H1 (cell line): ENCODE results near the gene TTC34.

Experiments used
- BRCA1 ChIP-seq: IDR thresholded peaks from 2 replicates; pipeline ENCODE4 v1.6.1; 2012; ENCODE audit warnings: low read depth, low read length, improper control_type of control experiment
- EZH2 ChIP-seq: fragments of 200-600 bp; sonication (generic); IDR thresholded peaks from 2 replicates; pipeline ENCODE4 v1.7.1; 2012; ENCODE audit warnings: low read depth, mild to moderate bottlenecking, moderate library complexity, low read length, inconsistent platforms; ENCODE audit not compliant: severe bottlenecking
- POLR2A ChIP-seq, 2 experiments: IDR thresholded peaks; 1 replicate in 1 of 2; 2 replicates in 1 of 2; pipeline ENCODE4 v1.6.1; 2011; ENCODE audit warnings: low read depth in 2 of 2, low read length in 2 of 2, mild to moderate bottlenecking in 2 of 2; ENCODE audit errors: control extremely low read depth in 1 of 2
- RAD21 ChIP-seq, 2 experiments: IDR thresholded peaks in 1 of 2; conservative IDR thresholded peaks in 1 of 2; 2 replicates each; pipeline ENCODE4 v1.6.1; 2011; ENCODE audit warnings: low read depth in 2 of 2, low read length in 2 of 2, improper control_type of control experiment in 1 of 2, inconsistent platforms in 1 of 2, mild to moderate bottlenecking in 1 of 2, moderate library complexity in 1 of 2
- SIN3A ChIP-seq, 2 experiments: IDR thresholded peaks in 1 of 2; conservative IDR thresholded peaks in 1 of 2; 2 replicates each; pipeline ENCODE4 v1.6.1; 2011 to 2012; ENCODE audit warnings: low read length in 2 of 2, improper control_type of control experiment in 1 of 2, low read depth in 1 of 2, mild to moderate bottlenecking in 1 of 2
- TF ChIP-seq, protein P1 (sequence below), 3 experiments: IDR thresholded peaks; 1 replicate in 2 of 3; 2 replicates in 1 of 3; pipeline versions ENCODE4 v1.5.1 to v1.6.1; 2011; ENCODE audit warnings: low read length in 3 of 3, mild to moderate bottlenecking in 3 of 3, inconsistent platforms in 2 of 3, low read depth in 1 of 3, moderate library complexity in 1 of 3; ENCODE audit not compliant: insufficient read depth in 1 of 3; ENCODE audit errors: control extremely low read depth in 1 of 3

DNA sequence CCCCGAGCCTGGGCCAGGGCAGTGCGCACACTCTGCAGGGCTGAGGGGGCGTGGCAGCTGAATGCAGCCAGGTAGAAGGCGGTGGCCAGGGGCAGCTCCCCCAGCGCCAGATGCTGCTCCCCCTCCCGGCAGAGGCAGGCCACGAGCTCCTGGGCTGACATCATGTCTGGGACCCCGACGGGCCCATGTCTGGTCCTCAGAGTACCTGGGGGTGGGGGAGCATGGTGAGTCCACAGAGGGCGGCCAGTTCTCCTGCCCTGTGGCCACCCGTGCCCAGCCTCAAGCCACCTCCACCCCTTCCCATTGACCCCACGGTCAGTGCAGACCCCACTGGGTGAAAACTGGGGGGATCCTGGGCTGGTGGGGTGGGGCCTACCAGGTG is 838 bp downstream of the TTC34 start:
- TF ChIP-seq, protein P1, sequence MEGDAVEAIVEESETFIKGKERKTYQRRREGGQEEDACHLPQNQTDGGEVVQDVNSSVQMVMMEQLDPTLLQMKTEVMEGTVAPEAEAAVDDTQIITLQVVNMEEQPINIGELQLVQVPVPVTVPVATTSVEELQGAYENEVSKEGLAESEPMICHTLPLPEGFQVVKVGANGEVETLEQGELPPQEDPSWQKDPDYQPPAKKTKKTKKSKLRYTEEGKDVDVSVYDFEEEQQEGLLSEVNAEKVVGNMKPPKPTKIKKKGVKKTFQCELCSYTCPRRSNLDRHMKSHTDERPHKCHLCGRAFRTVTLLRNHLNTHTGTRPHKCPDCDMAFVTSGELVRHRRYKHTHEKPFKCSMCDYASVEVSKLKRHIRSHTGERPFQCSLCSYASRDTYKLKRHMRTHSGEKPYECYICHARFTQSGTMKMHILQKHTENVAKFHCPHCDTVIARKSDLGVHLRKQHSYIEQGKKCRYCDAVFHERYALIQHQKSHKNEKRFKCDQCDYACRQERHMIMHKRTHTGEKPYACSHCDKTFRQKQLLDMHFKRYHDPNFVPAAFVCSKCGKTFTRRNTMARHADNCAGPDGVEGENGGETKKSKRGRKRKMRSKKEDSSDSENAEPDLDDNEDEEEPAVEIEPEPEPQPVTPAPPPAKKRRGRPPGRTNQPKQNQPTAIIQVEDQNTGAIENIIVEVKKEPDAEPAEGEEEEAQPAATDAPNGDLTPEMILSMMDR (IDR thresholded peaks at IDR 0.05; ENCODE audit: control extremely low read depth in 1 of 3, insufficient read depth in 1 of 3, low read depth in 1 of 3, low read length in 3 of 3) = no peak
- TF ChIP-seq RAD21 (IDR thresholded peaks at IDR 0.05 in 1 of 2, conservative IDR thresholded peaks at IDR 0.05 in 1 of 2; ENCODE audit: low read depth in 2 of 2, low read length in 2 of 2) = no peak
- no peak for TF ChIP-seq SIN3A (conservative IDR thresholded peaks at IDR 0.05 in 1 of 2, IDR thresholded peaks at IDR 0.05 in 1 of 2; ENCODE audit: low read depth in 1 of 2, low read length in 2 of 2)
- no peak for TF ChIP-seq EZH2
- no peak for TF ChIP-seq BRCA1
- no peak for TF ChIP-seq POLR2A (IDR thresholded peaks at IDR 0.05; ENCODE audit: control extremely low read depth in 1 of 2, low read depth in 2 of 2, low read length in 2 of 2)
